NCI-H187 (cell line): Measurements from ENCODE around the gene CILP2.

Experiments
- DNase-seq, 2 experiments: peaks; one replicate each; lab custom pipeline; 2025; lab: John Stamatoyannopoulos, UW

CILP2 gene

GRCh38 chr19:19563348-19563848 is 25.3 kb downstream of the CILP2 start:
- no peak for DNase-seq

GRCh38 chr19:19566306-19566705 is 28.2 kb downstream of the CILP2 start:
- DNase-seq: no peak

- DNase-seq: no peak
These were observed 29.3 kb downstream of the CILP2 start for GRCh38 chr19:19567391-19567790.

- DNase-seq: no peak
These were observed 31.0 kb downstream of the CILP2 start for GRCh38 chr19:19568802-19569756.

- no peak for DNase-seq
These were observed 32.5 kb downstream of the CILP2 start for GRCh38 chr19:19570571-19570970.

GRCh38 chr19:19571071-19571786 is 33.2 kb downstream of the CILP2 start:
- DNase-seq: no peak

- no peak for DNase-seq
These were observed 37.3 kb downstream of the CILP2 start for GRCh38 chr19:19575411-19575810.

GRCh38 chr19:19578252-19578651 is 40.2 kb downstream of the CILP2 start:
- DNase-seq: no peak

GRCh38 chr19:19579533-19580361 is 41.7 kb downstream of the CILP2 start:
- no peak for DNase-seq

GRCh38 chr19:19580418-19580817 is 42.4 kb downstream of the CILP2 start:
- DNase-seq: no peak

- DNase-seq: no peak
These were observed 43.3 kb downstream of the CILP2 start for GRCh38 chr19:19581391-19581790.

- no peak for DNase-seq
These were observed 44.4 kb downstream of the CILP2 start for GRCh38 chr19:19582471-19582870.

- no peak for DNase-seq
These were observed 46.3 kb downstream of the CILP2 start for GRCh38 chr19:19584356-19584755.

GRCh38 chr19:19587771-19588170 is 49.7 kb downstream of the CILP2 start:
- no peak for DNase-seq

GRCh38 chr19:19588546-19588945 is 50.5 kb downstream of the CILP2 start:
- no peak for DNase-seq

GRCh38 chr19:19591133-19591825 is 53.2 kb downstream of the CILP2 start:
- DNase-seq: no peak

- no peak for DNase-seq
These were observed 54.6 kb downstream of the CILP2 start for GRCh38 chr19:19592690-19593089.

GRCh38 chr19:19594381-19594780 is 56.3 kb downstream of the CILP2 start:
- no peak for DNase-seq

GRCh38 chr19:19595171-19595701 is 57.2 kb downstream of the CILP2 start:
- no peak for DNase-seq
